Transverse colon (tissue), 3 donors: ENCODE measurements around the gene IRX4.

Source experiments
- CTCF ChIP-seq, 5 experiments: fragments of 200-600 bp in 3 of 5; fragments of 450-650 bp in 2 of 5; sonication (generic) in 3 of 5; IDR thresholded peaks; 1 replicate in 2 of 5; 2 replicates in 3 of 5; pipeline ENCODE4 v1.5.1; 2016 to 2017; ENCODE audit warnings: antibody characterized with exemption in 5 of 5, inconsistent platforms in 3 of 5, mild to moderate bottlenecking in 2 of 5, moderate library complexity in 1 of 5
- EP300 ChIP-seq: sonication (generic); formaldehyde crosslinking; IDR thresholded peaks from one replicate; pipeline ENCODE4 v1.6.1; 2017; ENCODE audit warnings: antibody characterized with exemption, low read depth
- POLR2A ChIP-seq: fragments of 450-650 bp; IDR thresholded peaks from one replicate; pipeline ENCODE4 v1.6.1; 2016; ENCODE audit warnings: antibody characterized with exemption, mild to moderate bottlenecking, moderate library complexity

- TF ChIP-seq CTCF (IDR thresholded peaks at IDR 0.05): no peak
- TF ChIP-seq POLR2A: no peak
- no peak for TF ChIP-seq EP300
Observed at GRCh38 chr5:1867114-1867814, 15.5 kb downstream of the IRX4 start.
